ENCODE data around the gene PPP1R12B.
"Not testable (repeated sequence)": the region's sequence is repeated elsewhere in the genome, so short reads cannot be mapped to it uniquely, and the experiment has no call there.

PPP1R12B gene

GRCh38 chr1:202349206-202349928 lies 868 bp downstream of the PPP1R12B start:
- Histone ChIP-seq H3K4me1 (ENCODE audit: control insufficient read depth in 1 of 2, insufficient read depth in 1 of 2, low read depth in 1 of 2, low read length in 1 of 2) (peaks cover 50 to 55% of the 10 kb centered on the region in 2 experiments), H3K4me3 (ENCODE audit: low read depth in 1 of 2, low read length in 1 of 2) (peak overlapping the region; percentile 82 to 97), H3K9me3 (no peaks in the 10 kb centered on the region), H3K36me3 (no peaks in the 10 kb centered on the region), H3K27me3 (no peaks in the 10 kb centered on the region), H3K27ac (peak overlapping the region; percentile 79)
- TF ChIP-seq, protein P1, sequence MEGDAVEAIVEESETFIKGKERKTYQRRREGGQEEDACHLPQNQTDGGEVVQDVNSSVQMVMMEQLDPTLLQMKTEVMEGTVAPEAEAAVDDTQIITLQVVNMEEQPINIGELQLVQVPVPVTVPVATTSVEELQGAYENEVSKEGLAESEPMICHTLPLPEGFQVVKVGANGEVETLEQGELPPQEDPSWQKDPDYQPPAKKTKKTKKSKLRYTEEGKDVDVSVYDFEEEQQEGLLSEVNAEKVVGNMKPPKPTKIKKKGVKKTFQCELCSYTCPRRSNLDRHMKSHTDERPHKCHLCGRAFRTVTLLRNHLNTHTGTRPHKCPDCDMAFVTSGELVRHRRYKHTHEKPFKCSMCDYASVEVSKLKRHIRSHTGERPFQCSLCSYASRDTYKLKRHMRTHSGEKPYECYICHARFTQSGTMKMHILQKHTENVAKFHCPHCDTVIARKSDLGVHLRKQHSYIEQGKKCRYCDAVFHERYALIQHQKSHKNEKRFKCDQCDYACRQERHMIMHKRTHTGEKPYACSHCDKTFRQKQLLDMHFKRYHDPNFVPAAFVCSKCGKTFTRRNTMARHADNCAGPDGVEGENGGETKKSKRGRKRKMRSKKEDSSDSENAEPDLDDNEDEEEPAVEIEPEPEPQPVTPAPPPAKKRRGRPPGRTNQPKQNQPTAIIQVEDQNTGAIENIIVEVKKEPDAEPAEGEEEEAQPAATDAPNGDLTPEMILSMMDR (IDR thresholded peaks at IDR 0.05), result no peak

DNA sequence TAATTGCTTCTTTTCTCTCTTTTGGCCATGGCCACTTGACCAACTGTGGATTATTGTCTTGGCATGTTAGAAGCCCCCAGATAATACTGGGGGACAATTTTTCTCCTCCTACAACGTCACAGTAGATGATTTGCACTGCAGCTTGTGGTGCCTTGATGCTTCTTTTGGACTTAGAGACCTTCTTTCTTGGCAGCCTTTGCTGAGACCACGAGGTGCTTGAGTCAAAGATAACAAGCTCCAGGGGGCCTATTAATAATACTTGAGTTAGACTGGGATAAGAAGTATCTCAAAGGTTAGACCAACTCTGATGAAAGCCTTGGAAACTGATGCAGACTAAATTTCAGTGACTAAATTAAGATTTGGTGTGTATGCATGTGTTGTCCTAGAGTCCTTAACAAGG lies 3.2 kb downstream of the PPP1R12B start:
- Histone ChIP-seq H3K27ac (no peak overlapping the region), H3K27me3 (no peaks in the 10 kb centered on the region), H3K4me1 (ENCODE audit: control insufficient read depth in 1 of 2, insufficient read depth in 1 of 2, low read depth in 1 of 2, low read length in 1 of 2) (peaks cover 50 to 55% of the 10 kb centered on the region in 2 experiments), H3K4me3 (ENCODE audit: low read depth in 1 of 2, low read length in 1 of 2) (no peak overlapping the region), H3K9me3 (no peaks in the 10 kb centered on the region), H3K36me3 (no peaks in the 10 kb centered on the region)
- TF ChIP-seq, protein P1 (IDR thresholded peaks at IDR 0.05), result no peak

- peak overlapping the region in 1 of 2 experiments; percentile 28 for H3K4me3 ChIP-seq (ENCODE audit: low read depth in 1 of 2, low read length in 1 of 2)
- peak overlapping the region; percentile 70 for H3K27ac ChIP-seq
- H3K36me3 ChIP-seq, H3K9me3 ChIP-seq, H3K27me3 ChIP-seq: not testable (repeated sequence)
- H3K4me1 ChIP-seq (ENCODE audit: control insufficient read depth in 1 of 2, insufficient read depth in 1 of 2, low read depth in 1 of 2, low read length in 1 of 2), result peaks cover 50 to 55% of the 10 kb centered on the region in 2 experiments
Observed at GRCh38 chr1:202352583-202353197, 4.2 kb downstream of the PPP1R12B start.

DNA sequence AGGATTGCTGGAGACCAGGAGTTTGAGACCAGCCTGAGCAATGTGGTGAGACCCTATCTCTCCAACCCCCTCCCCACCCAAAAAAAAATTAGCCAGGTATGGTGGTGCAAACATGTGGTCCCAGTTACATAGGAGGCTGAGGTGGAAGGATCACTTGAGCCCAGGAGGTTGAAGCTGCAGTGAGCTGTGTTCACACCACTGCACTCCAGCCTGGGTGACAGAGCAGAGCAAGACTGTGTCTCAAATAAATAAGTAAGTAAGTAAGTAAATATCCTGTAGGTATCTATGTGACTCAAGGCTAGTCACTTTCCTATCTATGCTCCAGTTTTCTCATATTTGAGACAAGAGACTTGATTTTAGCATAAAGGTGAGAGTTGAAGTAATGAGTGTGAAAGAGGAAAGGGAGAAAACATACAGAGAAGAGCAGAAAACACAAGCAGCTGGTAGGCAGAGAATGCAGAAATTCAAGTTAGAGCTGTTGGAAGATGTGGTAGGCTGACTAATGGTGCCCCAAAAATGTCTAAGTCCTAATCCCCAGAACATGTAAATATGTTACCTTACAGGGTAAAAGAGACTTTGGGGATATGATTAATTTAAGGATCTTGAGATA lies 7.5 kb downstream of the PPP1R12B start:
- peaks cover 23 to 32% of the 10 kb centered on the region in 2 experiments for H3K4me1 ChIP-seq (ENCODE audit: control insufficient read depth in 1 of 2, insufficient read depth in 1 of 2, low read depth in 1 of 2, low read length in 1 of 2)
- TF ChIP-seq, protein P1 (IDR thresholded peaks at IDR 0.05), result no peak
- H3K4me3 ChIP-seq (ENCODE audit: low read depth in 1 of 2, low read length in 1 of 2), result no peak overlapping the region
- no peaks in the 10 kb centered on the region for H3K36me3 ChIP-seq
- H3K27ac ChIP-seq, result no peak overlapping the region
- no peaks in the 10 kb centered on the region for H3K27me3 ChIP-seq
- H3K9me3 ChIP-seq, result no peaks in the 10 kb centered on the region

GRCh38 chr1:202357506-202357905 lies 9.0 kb downstream of the PPP1R12B start:
- no peak overlapping the region for H3K27ac ChIP-seq
- H3K4me3 ChIP-seq (ENCODE audit: low read depth in 1 of 2, low read length in 1 of 2), result no peak overlapping the region
- TF ChIP-seq, protein P1 (IDR thresholded peaks at IDR 0.05), result no peak
- H3K36me3 ChIP-seq, result no peaks in the 10 kb centered on the region
- H3K9me3 ChIP-seq, result no peaks in the 10 kb centered on the region
- H3K27me3 ChIP-seq, result no peaks in the 10 kb centered on the region
- peaks cover 14 to 17% of the 10 kb centered on the region in 2 experiments for H3K4me1 ChIP-seq (ENCODE audit: control insufficient read depth in 1 of 2, insufficient read depth in 1 of 2, low read depth in 1 of 2, low read length in 1 of 2)

DNA sequence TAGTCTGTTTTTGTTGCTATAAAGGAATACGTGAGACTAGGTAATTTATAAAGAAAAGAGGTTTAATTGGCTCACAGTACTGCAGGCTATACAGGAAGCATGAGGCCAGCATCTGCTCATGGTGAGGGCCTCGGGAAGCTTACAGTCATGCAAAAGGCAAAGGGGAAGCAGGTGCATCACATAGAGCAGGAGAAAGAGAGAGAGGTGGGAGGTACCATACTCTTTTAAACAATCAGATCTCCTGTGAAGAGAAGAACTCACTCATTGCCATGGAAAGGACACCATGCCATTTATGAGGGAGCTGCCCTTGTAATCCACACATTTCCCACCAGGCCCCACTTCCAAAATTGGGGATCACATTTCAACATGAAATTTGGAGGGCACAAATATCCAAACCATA lies 12.7 kb downstream of the PPP1R12B start:
- Histone ChIP-seq H3K36me3 (no peaks in the 10 kb centered on the region), H3K27me3 (no peaks in the 10 kb centered on the region), H3K4me3 (ENCODE audit: low read depth in 1 of 2, low read length in 1 of 2) (no peak overlapping the region), H3K27ac (no peak overlapping the region), H3K9me3 (no peaks in the 10 kb centered on the region), H3K4me1 (ENCODE audit: control insufficient read depth in 1 of 2, insufficient read depth in 1 of 2, low read depth in 1 of 2, low read length in 1 of 2) (peaks cover 7 to 15% of the 10 kb centered on the region in 2 experiments)
- TF ChIP-seq, protein P1 (IDR thresholded peaks at IDR 0.05), result no peak
